NCI-H2227 treated with DMSO at 0.1 percent for 48 hours (cell line): ENCODE results near the gene RSPO4.

Experiments
- DNase-seq: peaks from one replicate; lab custom pipeline; 2025; lab: John Stamatoyannopoulos, UW

RSPO4 gene

DNA sequence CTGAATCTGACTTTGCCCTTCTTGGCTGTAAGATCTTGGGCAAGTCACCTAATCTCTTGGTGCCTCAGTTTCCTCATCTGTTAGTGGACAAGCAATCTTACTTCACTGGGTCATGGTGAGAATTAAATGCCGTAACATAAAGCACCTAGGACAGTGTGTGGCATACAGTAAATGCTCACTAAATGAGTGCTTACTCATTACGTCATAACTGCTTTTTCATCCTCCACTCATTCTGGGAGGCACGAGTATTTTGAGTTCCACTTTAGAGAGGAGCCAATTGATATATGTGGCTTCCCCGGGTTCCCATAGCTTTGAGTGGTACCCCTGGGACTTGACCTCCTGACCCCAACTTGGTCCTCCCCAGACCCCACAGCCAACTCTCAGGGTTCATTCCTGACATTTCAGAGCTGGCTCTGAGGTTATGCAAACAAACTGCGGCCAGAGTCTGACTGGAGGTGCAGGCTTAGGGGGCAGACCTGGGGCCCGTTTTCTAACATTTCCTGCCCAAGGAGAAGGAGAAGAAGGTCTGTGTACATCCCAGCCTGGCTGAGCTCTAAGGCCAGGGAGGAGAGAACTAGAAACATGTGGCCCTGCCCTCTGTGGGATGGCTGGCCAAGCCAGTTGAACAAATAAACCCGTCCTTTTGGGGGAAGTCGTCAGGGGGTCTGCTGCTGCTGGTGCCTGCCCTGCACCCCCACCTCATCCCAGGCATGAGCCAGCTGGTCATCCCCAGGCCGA is 91.8 kb downstream of the RSPO4 start:
- DNase-seq: no peak

DNA sequence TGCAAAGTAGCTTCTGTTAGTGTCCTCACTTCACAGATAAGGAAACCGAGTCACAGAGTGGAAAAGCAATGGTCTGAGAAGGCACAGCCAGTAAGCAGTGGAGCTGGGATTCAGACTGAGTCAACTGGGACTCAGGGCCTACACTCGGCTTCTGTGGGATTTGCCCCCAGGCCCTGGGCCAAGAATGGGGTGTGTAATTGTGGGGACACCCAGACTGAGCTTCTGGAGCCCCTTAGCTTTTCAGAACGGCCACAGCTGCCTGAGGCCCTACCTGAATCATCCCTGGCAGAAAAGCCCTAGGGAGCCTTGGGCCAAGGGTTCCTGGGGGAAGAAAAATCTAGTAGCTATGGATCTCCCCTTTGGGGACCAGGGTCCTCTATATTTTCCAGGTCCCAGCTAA is 92.5 kb downstream of the RSPO4 start:
- DNase-seq: no peak
